ENCODE measurements around the gene DNASE1L3.

DNASE1L3 gene

DNA sequence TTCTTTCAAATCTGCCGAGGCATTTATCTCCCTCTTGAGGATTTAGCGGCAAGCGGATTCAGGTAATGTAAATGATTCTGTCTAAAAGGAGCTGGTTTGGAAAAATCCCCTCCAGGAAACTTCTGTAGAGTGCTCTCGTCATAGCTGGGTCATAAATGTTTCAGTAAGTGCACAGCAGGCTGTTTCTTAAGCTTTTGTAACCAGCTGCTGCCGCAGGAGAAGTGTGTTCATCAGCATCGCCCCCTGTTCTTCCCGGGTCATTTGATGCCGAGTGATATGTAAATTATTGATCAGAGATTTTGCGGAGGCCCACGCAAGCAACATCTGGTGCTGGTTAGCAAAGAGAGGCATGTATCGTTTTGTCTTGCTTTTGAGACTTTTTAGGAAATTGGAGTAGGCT, 53.1 kb downstream of the DNASE1L3 start:
- DNase-seq (ENCODE audit: low spot score): no peak

- no peak for DNase-seq (ENCODE audit: low spot score)
Observed at GRCh38 chr3:58155838-58156237, 54.9 kb downstream of the DNASE1L3 start.

DNA sequence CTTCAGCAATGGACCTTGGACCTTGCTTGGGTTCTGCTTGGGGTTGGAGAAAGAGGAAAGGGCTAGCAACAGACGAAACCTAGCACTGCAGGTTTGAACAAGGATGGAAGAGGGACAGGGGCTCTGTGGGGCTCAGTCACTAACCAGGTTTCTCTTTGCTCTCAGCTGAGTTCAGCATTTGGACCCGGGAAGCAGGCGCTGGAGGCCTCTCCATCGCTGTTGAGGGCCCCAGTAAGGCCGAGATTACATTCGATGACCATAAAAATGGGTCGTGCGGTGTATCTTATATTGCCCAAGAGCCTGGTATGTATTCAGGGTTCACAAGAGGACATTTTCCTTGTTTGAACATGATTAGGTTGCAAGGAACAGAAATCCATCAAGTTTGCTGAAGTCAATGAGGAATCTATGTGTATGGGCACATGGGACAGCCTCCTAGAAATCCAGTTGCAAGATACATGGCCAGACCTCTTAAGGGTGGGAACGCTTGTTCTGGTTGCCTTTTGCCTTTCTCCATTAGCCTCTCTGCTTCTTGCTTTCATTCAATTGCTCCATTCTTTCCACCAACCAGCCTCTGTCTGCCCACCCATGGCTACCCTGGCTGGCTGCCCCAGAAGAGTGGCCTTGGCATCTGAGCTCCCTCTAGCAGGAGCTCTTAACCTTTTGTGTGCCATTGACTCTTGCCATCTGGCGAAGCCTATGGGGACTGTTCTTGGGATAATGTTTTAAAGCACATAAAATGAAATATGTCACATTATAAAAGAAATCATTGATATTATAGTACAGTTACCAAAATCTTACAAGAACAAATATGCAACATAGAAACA, 55.9 kb downstream of the DNASE1L3 start:
- DNase-seq (ENCODE audit: low spot score): no peak

DNA sequence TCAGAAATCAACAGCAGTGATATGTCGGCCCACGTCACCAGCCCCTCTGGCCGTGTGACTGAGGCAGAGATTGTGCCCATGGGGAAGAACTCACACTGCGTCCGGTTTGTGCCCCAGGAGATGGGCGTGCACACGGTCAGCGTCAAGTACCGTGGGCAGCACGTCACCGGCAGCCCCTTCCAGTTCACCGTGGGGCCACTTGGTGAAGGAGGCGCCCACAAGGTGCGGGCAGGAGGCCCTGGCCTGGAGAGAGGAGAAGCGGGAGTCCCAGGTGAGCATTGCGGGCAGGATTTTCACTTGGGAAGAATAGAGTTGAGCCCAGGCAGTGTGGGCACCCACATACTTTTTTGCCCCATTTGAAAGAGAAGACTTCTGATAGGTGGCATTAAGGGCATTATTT, 57.4 kb downstream of the DNASE1L3 start:
- no peak for DNase-seq (ENCODE audit: low spot score)

- no peak for DNase-seq (ENCODE audit: low spot score)
Observed at GRCh38 chr3:58152225-58153015, 58.4 kb downstream of the DNASE1L3 start.

- no peak for DNase-seq (ENCODE audit: low spot score)
Observed at GRCh38 chr3:58151637-58152036, 59.1 kb downstream of the DNASE1L3 start.

DNA sequence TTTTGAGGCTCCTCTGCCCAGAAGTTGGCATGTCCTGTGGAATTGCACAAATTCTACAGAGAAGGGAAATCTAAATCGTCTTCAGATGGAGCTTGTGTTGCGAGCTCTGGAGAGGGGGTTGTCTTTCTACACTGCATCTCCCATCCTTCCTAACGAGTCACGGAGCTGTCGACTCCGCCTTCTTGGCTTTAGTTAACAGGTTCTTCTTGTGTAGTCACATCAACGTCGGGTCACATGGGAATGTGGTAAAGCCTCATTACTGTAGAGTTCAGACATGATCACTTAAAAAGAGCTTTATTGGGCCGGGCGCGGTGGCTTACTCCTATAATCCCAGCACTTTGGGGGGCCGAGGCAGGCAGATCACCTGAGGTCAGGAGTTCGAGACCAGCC, 60.0 kb downstream of the DNASE1L3 start:
- no peak for DNase-seq (ENCODE audit: low spot score)

GRCh38 chr3:58150130-58150809, 60.5 kb downstream of the DNASE1L3 start:
- DNase-seq (ENCODE audit: low spot score): no peak

DNA sequence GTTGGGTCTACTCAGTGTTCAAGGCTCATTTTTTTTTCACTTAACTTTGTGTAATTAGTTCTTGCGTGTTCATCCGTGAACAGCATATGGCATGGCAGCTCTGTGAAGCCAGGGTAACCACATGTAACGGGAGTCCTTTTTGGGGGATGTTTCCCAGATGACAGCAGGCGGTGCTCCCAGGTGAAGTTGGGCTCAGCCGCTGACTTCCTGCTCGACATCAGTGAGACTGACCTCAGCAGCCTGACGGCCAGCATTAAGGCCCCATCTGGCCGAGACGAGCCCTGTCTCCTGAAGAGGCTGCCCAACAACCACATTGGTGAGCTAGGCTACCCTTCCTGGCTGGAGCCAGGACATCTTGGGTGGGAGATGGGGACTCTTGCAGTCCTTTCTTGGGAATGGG, 62.7 kb downstream of the DNASE1L3 start:
- no peak for DNase-seq (ENCODE audit: low spot score)

DNA sequence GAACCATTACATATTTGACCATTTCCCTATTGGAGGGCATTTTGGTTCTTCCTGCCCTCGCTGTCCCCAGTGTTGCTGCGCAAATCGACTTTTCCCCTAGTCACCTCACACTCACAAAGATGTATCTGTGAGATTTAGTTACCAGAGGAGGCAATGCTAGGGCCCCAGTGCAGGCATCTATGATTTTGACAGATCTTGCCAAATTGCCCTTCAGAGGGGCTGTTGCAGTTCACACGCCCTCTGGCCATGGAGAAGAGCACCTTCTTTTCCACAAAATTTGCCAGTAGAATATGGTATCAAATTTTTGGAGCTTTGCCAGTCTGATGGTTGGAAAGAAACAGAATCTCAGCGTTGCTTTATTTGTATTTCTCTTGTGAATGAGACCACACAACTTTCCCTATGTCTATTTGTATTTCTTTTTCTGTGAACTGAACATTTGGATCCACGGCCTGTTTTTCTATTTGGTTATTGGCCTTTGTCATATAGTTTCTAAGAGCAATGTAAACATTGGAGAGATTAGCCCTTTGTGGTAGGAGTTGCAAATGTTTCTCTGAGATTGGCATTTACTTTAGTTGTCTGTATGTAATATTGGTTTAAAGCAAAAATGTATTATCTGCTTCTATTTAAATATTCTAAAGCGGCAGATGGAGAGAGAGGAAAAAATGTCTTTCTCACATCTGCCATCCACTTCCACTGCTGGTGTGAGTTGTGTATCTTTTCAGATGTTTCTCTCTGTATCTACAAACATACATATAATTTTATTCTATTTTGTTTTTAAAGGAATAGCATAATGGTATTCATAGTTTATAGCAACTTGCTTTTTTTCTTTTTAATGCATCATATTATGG, 66.1 kb downstream of the DNASE1L3 start:
- DNase-seq (ENCODE audit: low spot score): no peak

DNA sequence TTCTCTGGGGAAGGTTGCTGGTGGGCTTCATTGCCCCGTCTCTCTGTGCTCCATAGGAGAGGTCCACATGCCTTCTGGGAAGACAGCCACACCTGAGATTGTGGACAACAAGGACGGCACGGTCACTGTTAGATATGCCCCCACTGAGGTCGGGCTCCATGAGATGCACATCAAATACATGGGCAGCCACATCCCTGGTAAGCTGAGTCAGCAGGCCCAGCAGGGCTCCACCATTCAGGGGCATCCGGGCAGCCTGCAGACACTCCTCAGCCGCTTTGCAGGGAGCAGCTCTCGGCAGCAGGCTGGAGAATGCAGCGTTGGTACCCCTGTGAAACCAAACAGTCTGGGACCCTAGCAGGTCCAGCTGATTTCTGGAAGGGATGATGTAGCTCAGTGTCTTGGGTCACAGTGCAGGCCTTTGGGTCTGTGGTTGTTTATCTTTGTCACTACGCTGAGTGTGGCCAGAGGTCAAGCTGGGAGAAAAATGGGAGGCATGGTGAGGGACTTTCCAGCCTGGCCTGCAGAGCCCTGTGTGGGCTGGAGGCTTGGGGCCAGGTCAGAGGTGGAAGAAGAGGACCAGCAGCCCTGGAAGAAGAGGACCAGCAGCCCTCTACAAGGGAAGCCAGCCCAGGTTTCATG, 67.2 kb downstream of the DNASE1L3 start:
- no peak for DNase-seq (ENCODE audit: low spot score)

Data from AG08396 (cell line).